ENCODE measurements around the gene SLC25A38. TPM values are rescaled to one million over a fixed set of nuclear protein-coding genes. Genes with fewer than 3 reads are reported as not detected.

SLC25A38 gene
- total and polyA plus RNA-seq, 11 donors, result 13.6 to 34.8 (median 20.9) TPM

DNA sequence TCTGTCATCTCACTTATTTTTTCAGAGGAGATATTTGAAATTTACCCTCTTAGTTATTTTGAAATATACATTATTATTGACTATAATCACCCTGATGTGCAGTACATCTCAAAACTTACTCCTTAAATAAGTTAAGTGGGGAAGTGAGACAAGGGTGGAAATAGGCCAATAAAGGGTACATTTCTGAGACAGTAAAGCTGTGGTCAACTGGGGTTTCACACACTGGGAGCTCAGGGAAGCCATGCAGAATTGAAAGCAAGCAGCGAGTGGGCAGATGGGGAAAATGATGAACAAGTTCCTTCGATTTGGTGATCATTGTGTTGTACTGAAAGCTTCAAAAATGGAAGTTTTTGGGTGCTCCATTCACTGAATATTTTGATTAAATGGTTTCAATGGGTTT lies 62.8 kb downstream of the SLC25A38 start:
- TF ChIP-seq POLR2A (IDR thresholded peaks at IDR 0.05), result no peak
- TF ChIP-seq, protein P1, sequence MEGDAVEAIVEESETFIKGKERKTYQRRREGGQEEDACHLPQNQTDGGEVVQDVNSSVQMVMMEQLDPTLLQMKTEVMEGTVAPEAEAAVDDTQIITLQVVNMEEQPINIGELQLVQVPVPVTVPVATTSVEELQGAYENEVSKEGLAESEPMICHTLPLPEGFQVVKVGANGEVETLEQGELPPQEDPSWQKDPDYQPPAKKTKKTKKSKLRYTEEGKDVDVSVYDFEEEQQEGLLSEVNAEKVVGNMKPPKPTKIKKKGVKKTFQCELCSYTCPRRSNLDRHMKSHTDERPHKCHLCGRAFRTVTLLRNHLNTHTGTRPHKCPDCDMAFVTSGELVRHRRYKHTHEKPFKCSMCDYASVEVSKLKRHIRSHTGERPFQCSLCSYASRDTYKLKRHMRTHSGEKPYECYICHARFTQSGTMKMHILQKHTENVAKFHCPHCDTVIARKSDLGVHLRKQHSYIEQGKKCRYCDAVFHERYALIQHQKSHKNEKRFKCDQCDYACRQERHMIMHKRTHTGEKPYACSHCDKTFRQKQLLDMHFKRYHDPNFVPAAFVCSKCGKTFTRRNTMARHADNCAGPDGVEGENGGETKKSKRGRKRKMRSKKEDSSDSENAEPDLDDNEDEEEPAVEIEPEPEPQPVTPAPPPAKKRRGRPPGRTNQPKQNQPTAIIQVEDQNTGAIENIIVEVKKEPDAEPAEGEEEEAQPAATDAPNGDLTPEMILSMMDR (IDR thresholded peaks at IDR 0.05), result no peak
- no peak overlapping the region for H3K4me3 ChIP-seq
- DNase-seq (no peak), ATAC-seq (no peak)
- no peaks in the 10 kb centered on the region for H3K9me3 ChIP-seq
- WGBS, 4 donors, result 72 to 78% (median 77%) methylated on average over 2 of the region's 2 CpGs
- intact Hi-C loops (cut with DNase I), result loop anchor here in 6 of 10 donors (2.0 to 10.0 kb wide), 4 partner anchors 49 to 729 kb away; no protein-coding TSS in a partner anchor
- H3K36me3 ChIP-seq, result no peaks in the 10 kb centered on the region
- H3K27me3 ChIP-seq, result no peaks in the 10 kb centered on the region
- peaks cover 0 to 7% (median 0%) of the 10 kb centered on the region in 12 donors for H3K4me1 ChIP-seq
- H3K27ac ChIP-seq, result no peak overlapping the region

DNA sequence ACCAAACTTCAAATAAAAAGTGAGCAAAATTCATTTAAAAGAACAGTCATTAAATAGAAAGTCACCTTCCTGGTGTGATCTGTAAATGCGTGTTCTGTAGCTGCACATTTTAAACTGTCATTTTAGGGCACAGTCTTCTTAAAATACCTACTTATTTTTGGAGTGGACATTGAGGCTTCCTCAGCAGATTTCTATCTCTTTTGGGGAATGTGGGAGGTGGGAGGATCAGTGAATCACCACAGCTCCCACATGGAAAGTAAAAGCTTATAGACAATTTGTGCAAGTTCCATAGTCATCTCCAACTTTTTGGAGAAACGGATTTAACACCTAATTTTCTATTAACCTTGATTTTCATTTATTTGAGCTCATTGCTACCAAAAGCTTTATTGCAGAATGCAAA lies 63.3 kb downstream of the SLC25A38 start:
- Histone ChIP-seq H3K27me3 (no peaks in the 10 kb centered on the region), H3K27ac (no peak overlapping the region), H3K4me3 (no peak overlapping the region), H3K36me3 (no peaks in the 10 kb centered on the region), H3K9me3 (no peaks in the 10 kb centered on the region), H3K4me1 (peaks cover 0 to 7% (median 0%) of the 10 kb centered on the region in 12 donors)
- intact Hi-C loops (cut with DNase I), result loop anchor here in 6 of 10 donors (2.0 to 10.0 kb wide), 4 partner anchors 48 to 728 kb away; no protein-coding TSS in a partner anchor
- ATAC-seq (no peak), DNase-seq (no peak)
- WGBS, 4 donors, result 83 to 87% (median 85%) methylated on average over 2 of the region's 2 CpGs
- no peak for TF ChIP-seq POLR2A (IDR thresholded peaks at IDR 0.05)
- TF ChIP-seq, protein P1 (IDR thresholded peaks at IDR 0.05), result no peak

Other genes with a start within 250 kb of the SLC25A38 start
- 10 to 100 TPM in 7 of 9 donors, 1 to 10 TPM in 2; 5.3 to 27.3 (median 17.2) TPM for gene CSRNP1, start 229.8 kb upstream of the SLC25A38 start, total RNA-seq
- gene CSRNP1, start 229.8 kb upstream of the SLC25A38 start, polyA plus RNA-seq, result 10 to 100 TPM in 1 of 2 donors, 1 to 10 TPM in 1; 9.3 to 40.3 TPM
- 1,000 to 10,000 TPM in 1 of 9 donors, 100 to 1,000 TPM in 8; 293 to 1,122 (median 530) TPM for gene XIRP1, start 190.8 kb upstream of the SLC25A38 start, total RNA-seq
- gene XIRP1, start 190.8 kb upstream of the SLC25A38 start, polyA plus RNA-seq, result 100 to 1,000 TPM; 496 to 675 TPM
- gene CX3CR1, start 103.3 kb upstream of the SLC25A38 start, total RNA-seq, result 10 to 100 TPM in 1 of 9 donors, 1 to 10 TPM in 5, under 1 TPM in 3; 0.20 to 11.4 (median 1.2) TPM
- gene CX3CR1, start 103.3 kb upstream of the SLC25A38 start, polyA plus RNA-seq, result under 1 TPM; 0.14 to 0.15 TPM
- gene CCR8, start 53.7 kb upstream of the SLC25A38 start, total RNA-seq, result under 1 TPM in 1 of 9 donors, not detected in 8; 0.29 TPM
- not detected for gene CCR8, start 53.7 kb upstream of the SLC25A38 start, polyA plus RNA-seq
- 100 to 1,000 TPM; 308 to 700 (median 426) TPM for gene RPSA, start 23.4 kb downstream of the SLC25A38 start, total RNA-seq
- 1,000 to 10,000 TPM in 1 of 2 donors, 100 to 1,000 TPM in 1; 619 to 1,279 TPM for gene RPSA, start 23.4 kb downstream of the SLC25A38 start, polyA plus RNA-seq
- gene MOBP, start 84.3 kb downstream of the SLC25A38 start, total RNA-seq, result under 1 TPM in 1 of 9 donors, not detected in 8; 0.17 TPM
- not detected for gene MOBP, start 84.3 kb downstream of the SLC25A38 start, polyA plus RNA-seq